Type B pancreatic cell (in vitro differentiated cells): Measurements from ENCODE around the gene PPDPF. TPM values are rescaled to one million over a fixed set of nuclear protein-coding genes. Genes with fewer than 3 reads are reported as not detected.

Experiments
- DNase-seq: peaks from one replicate; pipeline ENCODE4 v3.0.0; 2021; ENCODE audit warnings: mixed read lengths; ENCODE audit not compliant: unreplicated experiment; ENCODE audit errors: extremely low spot score
- H3K27ac Mint-ChIP-seq: 2 replicates; pipeline ENCODE4 v1.8.0; 2021; ENCODE audit warnings: mild to moderate bottlenecking, mixed read lengths
- H3K27me3 Mint-ChIP-seq: 2 replicates; pipeline ENCODE4 v1.8.0; 2021; ENCODE audit warnings: mixed read lengths
- H3K36me3 Mint-ChIP-seq: 2 replicates; pipeline ENCODE4 v1.8.0; 2021; ENCODE audit warnings: mixed read lengths
- H3K4me1 Mint-ChIP-seq: one replicate; pipeline ENCODE4 v1.8.0; 2021; ENCODE audit warnings: mixed read lengths; ENCODE audit not compliant: unreplicated experiment
- H3K4me3 Mint-ChIP-seq: 2 replicates; pipeline ENCODE4 v1.8.0; 2021; ENCODE audit warnings: mild to moderate bottlenecking, mixed read lengths
- H3K9me3 Mint-ChIP-seq: 2 replicates; pipeline ENCODE4 v1.8.0; 2021; ENCODE audit warnings: mixed read lengths
- CTCF ChIP-seq: fragments of 200-600 bp; sonication (generic); conservative IDR thresholded peaks from 2 replicates; pipeline ENCODE4 v1.5.0; 2021; ENCODE audit warnings: antibody characterized with exemption, mild to moderate bottlenecking
- total RNA-seq: library from RNA; stranded (reverse); gene quantifications from 2 replicates; pipeline ENCODE4 v1.2.1, GENCODE V29; 2021; ENCODE audit warnings: low replicate concordance

Gene PPDPF
- total RNA-seq, 1 donor from 2014 or later, result 280 TPM

GRCh38 chr20:63481503-63481902 lies 39.1 kb upstream of the PPDPF start:
- H3K4me3 Mint-ChIP-seq, result no peak overlapping the region
- no peak for DNase-seq
- H3K27ac Mint-ChIP-seq, result no peak overlapping the region
- H3K9me3 Mint-ChIP-seq, result no peaks in the 10 kb centered on the region
- H3K27me3 Mint-ChIP-seq, result peaks cover 39% of the 10 kb centered on the region
- H3K36me3 Mint-ChIP-seq, result no peaks in the 10 kb centered on the region
- no peak for TF ChIP-seq CTCF
- peaks cover 4% of the 10 kb centered on the region for H3K4me1 Mint-ChIP-seq

GRCh38 chr20:63482021-63482587 lies 38.5 kb upstream of the PPDPF start:
- peaks cover 34% of the 10 kb centered on the region for H3K27me3 Mint-ChIP-seq
- H3K4me1 Mint-ChIP-seq, result peaks cover 4% of the 10 kb centered on the region
- no peak for DNase-seq
- H3K4me3 Mint-ChIP-seq, result no peak overlapping the region
- H3K9me3 Mint-ChIP-seq, result no peaks in the 10 kb centered on the region
- H3K36me3 Mint-ChIP-seq, result no peaks in the 10 kb centered on the region
- TF ChIP-seq CTCF, result no peak
- H3K27ac Mint-ChIP-seq, result no peak overlapping the region

GRCh38 chr20:63483834-63484233 lies 36.7 kb upstream of the PPDPF start:
- no peaks in the 10 kb centered on the region for H3K9me3 Mint-ChIP-seq
- H3K4me3 Mint-ChIP-seq, result no peak overlapping the region
- H3K36me3 Mint-ChIP-seq, result no peaks in the 10 kb centered on the region
- DNase-seq, result no peak
- no peak overlapping the region for H3K27ac Mint-ChIP-seq
- peaks cover 30% of the 10 kb centered on the region for H3K27me3 Mint-ChIP-seq
- no peak for TF ChIP-seq CTCF
- peaks cover 4% of the 10 kb centered on the region for H3K4me1 Mint-ChIP-seq

GRCh38 chr20:63484236-63484635 lies 36.3 kb upstream of the PPDPF start:
- H3K9me3 Mint-ChIP-seq, result no peaks in the 10 kb centered on the region
- peaks cover 34% of the 10 kb centered on the region for H3K27me3 Mint-ChIP-seq
- no peak for TF ChIP-seq CTCF
- H3K4me3 Mint-ChIP-seq, result no peak overlapping the region
- DNase-seq, result no peak
- H3K4me1 Mint-ChIP-seq, result peaks cover 4% of the 10 kb centered on the region
- no peak overlapping the region for H3K27ac Mint-ChIP-seq
- H3K36me3 Mint-ChIP-seq, result no peaks in the 10 kb centered on the region

- no peak overlapping the region for H3K27ac Mint-ChIP-seq
- no peak for DNase-seq
- no peak overlapping the region for H3K4me3 Mint-ChIP-seq
- no peaks in the 10 kb centered on the region for H3K9me3 Mint-ChIP-seq
- no peaks in the 10 kb centered on the region for H3K36me3 Mint-ChIP-seq
- H3K4me1 Mint-ChIP-seq, result peaks cover 4% of the 10 kb centered on the region
- H3K27me3 Mint-ChIP-seq, result peaks cover 37% of the 10 kb centered on the region
- TF ChIP-seq CTCF, result no peak
Observed at GRCh38 chr20:63484651-63485403, 35.7 kb upstream of the PPDPF start.
